Measurements from ENCODE around the gene RAP1GAP2.

- TF ChIP-seq EP300 (IDR thresholded peaks at IDR 0.05), result no peak
- TF ChIP-seq POLR2A (IDR thresholded peaks at IDR 0.05), result no peak
- TF ChIP-seq CTCF (IDR thresholded peaks at IDR 0.05), result no peak
Observed at GRCh38 chr17:2996810-2997670, 200.8 kb downstream of the RAP1GAP2 start.

Measured in sigmoid colon (tissue), 4 donors.